ENCODE results near the gene SBK2.
"Not testable (repeated sequence)": the region's sequence is repeated elsewhere in the genome, so short reads cannot be mapped to it uniquely, and the experiment has no call there.

SBK2 gene

DNA sequence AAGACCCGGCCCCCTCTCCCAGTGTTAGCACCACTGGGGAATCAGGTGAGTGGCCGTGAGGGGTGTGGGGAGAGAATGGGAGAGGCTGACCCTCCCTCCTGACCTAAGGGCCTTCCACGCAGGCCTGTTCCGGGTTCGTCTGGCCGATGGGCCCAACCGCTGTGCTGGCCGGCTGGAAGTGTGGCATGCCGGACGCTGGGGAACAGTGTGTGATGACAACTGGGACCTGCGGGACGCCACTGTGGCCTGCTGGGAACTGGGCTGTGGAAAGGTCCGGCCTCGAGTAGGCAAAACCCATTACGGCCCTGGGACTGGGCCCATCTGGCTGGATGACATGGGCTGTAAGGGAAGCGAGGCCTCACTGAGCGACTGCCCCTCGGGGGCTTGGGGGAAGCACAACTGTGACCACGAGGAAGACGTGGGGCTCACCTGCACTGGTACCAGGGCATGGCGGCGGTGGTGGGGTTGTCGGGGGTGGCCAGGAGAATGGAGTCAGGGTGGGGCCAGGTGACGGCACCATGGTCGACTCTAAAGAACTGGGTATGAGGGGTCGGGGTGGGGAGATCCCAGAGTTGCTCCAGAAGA, 36.5 kb downstream of the SBK2 start:
- no peak for DNase-seq (ENCODE audit: low spot score)

DNA sequence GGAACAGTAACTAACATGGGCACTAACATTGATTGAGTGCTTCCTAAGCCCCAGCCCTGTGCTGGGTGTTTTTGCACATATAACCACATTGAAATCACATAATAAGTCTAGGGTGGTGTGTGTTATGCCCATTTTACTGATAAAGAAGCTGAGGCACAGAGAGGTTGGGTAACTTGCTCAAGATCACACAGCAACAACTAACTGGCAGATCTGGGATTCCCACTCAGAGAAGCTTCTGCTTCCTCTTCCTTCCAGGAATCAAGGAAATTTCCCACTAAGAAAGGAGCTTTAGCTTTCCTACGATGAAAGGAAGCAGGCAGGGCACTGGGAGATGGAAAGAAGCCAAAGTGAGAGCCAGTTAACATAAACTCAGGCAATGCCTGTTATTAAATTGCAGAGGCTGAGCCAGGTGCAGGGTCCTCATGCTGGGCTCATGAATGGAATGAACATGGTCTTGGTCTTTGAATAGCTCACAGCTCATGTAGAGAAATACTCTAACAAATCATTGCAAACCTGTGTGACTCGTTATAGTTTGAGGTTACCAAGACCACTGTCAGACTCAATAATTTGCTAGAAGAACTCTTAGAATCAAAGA, 38.6 kb downstream of the SBK2 start:
- no peak for DNase-seq (ENCODE audit: low spot score)

DNA sequence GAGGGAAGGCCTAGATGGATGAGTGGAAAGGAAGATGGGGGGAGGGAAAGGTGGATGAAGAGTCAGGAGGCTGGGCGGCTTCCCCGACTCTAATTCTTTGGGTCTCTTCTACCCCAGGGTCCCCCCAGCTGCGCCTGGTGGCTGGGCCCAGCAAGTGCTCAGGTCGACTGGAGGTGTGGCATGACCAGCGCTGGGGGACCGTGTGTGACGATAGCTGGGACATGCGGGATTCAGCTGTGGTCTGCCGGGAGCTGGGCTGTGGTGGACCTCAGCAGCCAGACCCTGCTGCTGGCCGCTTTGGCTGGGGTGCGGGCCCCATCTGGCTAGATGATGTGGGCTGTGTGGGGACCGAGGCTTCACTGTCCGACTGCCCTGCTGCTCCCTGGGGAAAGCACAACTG, 39.2 kb downstream of the SBK2 start:
- no peak for DNase-seq (ENCODE audit: low spot score)

DNA sequence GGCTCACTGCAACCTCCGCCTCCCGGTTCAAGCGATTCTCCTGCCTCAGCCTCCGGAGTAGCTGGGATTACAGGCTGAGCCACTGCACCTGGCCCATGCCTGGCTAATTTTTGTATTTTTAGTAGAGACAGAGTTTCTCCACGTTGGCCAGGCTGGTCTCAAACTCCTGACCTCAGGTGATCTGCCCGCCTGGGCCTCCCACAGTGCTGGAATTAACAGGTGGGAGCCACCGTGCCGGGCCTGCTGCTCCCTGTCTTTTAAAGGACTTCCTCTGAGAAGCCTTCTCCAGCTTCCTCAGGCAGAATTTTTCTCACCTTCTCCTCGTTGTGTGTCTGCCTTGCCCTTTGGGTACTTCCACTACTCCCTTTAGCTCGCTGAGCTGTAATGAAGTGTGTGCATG, 40.1 kb downstream of the SBK2 start:
- DNase-seq (ENCODE audit: low spot score), result not testable (repeated sequence)

DNA sequence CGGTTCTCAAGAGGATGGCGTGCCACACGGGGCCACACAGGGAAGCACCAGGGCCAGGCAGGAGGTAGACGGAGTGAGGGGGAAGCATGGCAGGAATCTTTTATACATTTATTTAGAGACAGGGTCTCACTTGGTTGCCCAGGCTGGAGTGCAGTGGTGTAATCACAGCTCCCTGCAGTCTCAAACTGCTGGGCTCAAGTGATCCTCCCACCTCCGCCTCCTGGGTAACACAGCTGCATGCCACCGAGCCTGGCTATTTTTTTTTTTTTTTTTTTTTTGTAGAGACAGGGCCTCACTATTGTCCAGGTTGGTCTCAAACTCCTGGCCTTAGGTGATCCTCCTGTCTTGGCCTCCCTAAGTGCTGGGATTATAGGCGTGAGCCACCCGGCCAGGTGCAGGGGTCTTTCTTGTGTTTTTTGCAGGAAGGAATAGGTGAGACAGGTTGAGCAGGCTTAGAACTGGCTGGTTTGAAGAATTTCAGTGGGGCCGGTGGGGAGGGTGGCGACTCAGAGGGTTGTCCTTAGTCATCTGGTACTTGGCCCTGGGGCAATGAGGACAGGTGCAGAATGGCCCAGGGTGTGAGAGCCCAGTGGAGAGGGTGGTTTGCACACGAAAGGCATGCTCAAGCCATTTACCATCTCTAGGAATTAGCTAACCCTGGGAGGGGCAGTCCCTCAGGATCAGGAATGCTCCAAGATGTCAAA, 41.1 kb downstream of the SBK2 start:
- no peak for DNase-seq (ENCODE audit: low spot score)

DNA sequence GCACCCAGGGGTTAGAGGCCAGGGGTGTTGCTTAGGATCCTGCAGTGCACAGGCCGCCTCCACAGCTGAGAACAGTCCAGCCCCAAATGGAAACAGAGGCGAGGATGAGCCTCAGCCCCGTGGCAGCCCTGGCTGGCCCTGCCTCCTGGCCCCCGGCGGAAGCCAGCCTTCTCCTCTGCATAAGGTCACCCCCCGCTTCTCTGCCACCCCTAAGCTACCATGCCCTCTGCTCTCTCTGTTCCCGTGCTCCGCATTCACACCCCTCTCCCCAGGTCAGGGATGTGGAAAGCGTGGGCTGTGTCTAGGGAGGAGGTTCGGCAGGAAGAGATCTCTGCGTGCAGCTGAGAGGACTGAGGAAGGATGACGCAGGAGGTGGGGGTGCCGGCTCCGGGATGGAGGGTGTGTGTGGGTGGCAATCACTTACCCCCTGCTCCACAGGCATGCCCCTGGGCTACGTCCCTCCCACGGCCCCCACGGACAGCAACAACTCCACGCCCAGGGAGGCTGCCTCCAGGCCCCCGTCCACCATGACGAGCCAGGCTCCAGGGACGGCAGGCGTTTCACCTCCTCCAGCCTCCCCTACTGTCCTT, 42.7 kb downstream of the SBK2 start:
- DNase-seq (ENCODE audit: low spot score), result no peak

DNA sequence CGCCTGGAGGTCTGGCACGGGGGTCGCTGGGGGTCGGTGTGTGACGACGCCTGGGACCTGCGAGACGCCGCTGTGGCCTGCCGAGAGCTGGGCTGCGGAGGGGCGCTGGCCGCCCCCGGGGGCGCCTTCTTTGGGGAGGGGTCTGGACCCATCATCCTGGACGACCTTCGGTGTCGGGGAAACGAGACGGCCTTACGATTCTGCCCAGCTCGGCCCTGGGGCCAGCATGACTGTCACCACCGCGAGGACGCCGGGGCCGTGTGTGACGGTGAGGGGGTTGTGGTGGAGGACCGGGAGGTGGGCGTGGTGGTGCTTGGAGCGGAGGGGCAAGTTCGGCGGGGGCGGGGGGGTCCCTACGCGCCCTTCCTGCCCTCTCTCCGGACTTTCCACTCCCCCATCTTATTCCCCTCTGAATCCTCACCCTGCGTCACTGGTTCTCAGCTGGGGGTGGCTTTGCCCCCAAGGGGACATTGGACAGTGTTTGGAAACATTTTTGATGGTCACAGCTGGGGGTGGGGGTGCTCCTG, 43.2 kb downstream of the SBK2 start:
- no peak for DNase-seq (ENCODE audit: low spot score)

DNA sequence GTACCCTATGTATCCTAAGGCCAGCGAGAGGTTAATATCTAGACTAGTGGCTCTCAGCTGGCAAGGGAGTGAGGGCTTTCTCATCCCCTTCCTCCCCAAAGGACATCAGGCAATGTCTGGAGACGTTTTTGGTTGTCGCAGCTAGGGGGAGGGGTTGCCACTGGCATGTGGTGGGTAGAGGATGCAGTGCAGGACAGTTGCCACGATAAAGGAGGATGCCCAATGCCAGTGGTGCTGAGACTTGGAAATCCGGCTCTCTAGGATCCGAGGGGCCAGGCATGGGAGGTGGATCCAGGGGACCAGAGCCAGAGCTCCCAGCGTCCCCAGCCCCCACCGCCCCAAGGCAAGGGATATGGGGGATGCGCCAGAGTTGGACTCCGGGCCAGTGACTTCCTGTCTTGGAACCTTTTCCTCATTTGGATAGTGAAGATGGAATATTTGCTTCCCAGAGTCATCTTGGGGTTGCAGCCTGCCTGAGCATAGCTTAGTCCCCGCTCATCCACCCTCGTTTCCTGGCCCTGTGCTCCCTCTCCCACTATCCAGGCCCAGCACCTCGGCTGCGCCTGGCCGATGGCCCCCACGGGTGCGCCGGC, 43.8 kb downstream of the SBK2 start:
- no peak for DNase-seq (ENCODE audit: low spot score)

DNA sequence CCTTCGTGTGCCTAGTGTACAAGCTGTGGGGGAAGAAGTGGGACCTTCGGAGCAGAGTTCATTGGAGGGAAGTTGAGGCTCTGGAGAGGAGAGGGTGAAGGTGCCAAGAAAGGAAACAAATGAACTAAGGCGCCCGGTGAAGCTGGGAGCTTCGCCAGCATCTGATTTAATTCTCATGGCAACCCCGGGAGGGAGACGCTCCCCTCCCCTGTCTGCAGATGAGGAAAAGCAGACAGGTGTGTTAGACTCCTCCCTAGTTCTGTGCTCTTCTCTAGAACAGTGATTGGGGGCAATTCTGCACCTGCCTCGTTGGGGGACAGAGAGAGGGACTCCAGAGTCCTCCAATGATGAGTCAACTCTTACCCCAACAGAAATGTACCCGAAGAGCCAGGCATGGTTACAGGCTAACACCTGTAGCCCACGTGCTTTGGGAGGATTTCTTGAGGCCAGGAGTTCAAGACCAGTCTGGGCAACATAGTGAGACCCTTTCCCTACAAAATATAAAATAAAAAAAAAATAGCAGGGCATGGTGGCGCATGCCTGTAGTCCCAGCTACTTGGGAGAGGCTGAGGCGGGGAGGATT, 44.5 kb downstream of the SBK2 start:
- no peak for DNase-seq (ENCODE audit: low spot score)

DNA sequence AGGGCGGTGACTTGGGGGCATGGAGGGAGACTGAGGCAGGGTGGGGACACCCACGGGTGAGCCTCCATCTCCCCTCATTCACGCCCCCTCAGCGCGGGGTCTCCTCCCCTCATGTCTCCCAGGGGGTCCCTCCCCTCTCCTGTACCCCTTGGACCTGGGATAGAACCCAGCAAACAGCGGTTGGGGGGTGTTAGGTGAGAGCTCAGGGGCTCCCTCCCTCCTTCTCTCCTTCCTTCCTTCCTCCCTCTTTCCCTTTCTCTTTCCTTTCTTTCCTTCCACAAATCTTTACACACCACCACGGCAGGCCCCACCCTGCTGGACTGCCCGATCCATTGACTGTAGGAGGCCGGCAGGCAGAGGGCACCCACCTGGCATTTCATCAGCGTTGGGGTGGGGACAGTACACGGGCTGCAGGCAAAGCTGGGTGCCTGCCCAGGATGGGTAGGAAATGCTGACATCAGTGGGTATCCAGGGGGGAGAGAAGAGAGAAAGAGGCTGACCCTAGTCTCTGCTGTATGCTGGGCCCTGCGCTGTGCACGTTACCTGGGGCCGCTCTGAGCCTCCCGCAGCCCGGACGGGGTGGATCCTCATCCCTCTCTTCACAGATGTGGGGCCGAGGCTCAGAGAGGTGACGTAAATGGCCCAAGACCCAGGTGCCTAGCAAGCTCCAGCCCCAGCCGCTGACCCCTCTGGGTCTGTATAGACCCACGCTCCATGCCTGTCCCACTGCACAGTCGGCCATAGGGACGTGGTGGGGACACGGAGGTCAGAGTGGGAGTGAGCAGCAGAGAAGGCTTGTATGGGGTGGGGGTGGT, 45.2 kb downstream of the SBK2 start:
- DNase-seq (ENCODE audit: low spot score), result no peak

DNA sequence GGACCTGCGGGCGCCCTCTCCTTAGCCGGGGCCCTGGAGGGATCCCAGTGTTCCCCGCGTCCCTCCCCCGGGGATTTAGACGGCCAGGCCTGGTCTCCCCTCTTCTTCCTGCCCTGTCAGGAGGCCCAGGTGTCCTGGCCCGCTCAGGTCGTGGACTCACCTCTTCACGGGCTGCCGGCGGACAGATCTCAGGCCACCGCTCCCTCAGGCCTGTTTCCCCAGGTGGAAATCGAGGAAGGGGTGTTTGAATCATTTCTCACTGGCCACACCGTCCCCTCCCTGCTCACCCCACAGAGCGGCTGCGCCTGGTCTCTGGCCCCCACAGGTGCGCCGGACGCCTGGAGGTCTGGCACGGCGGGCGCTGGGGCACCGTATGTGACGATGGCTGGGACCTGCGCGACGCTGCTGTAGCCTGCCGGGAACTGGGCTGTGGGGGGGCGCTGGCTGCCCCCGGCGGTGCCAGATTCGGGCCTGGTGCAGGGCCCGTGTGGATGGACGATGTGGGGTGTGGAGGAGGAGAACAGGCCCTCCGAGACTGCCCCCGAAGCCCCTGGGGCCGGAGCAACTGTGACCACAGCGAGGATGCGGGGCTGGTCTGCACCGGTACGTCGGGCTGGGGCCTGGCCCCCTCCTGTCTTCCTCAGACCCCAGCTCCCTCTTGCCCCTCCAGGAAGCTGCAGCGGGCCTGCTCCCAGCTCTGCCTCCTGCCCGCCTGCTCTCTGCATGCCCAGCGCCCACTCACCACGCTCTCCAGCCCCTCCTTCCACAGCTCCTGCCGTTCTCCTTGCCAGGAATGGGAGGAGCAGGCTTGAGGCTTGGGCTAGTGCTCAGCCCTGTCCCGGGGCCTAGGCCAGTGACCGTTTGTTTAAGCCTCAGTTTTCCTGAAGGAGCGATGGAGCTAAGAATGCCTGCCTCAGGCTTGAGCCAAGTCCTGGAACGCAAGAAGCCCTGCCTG, 46.2 kb downstream of the SBK2 start:
- no peak for DNase-seq (ENCODE audit: low spot score)

DNA sequence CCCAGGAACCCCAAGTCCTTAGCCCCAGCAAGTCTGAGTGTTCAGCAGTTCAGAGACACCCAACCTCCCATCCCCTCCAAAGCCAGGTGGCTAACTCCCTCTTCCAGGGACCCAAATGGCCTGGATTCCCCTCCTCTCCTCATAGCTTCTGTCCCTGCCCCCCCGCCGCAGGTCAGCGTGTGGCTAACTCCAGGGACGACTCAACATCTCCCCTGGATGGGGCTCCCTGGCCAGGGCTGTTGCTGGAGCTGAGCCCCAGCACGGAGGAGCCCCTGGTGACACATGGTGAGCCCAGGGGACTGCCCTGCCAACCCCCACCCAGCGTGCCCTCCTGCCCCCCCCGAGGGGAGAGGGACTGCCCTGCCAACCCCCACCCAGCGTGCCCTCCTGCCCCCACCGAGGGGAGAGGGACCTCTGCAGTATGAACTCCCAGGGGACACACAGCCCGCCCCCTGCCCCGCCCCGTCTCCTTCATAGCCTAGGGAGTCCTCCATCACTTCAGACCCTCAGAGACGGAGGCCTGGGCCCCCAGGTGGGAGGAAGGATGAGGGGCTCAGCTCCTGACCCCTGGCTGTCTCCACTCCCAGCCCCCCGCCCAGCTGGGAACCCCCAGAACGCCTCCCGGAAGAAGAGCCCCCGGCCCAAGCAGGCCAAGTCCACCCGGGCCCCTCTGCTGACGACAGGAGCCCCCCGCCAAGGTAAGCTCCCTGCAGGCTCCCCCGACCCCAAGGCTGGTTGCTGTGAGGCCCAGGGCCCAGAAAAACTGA, 47.0 kb downstream of the SBK2 start:
- no peak for DNase-seq (ENCODE audit: low spot score)

DNA sequence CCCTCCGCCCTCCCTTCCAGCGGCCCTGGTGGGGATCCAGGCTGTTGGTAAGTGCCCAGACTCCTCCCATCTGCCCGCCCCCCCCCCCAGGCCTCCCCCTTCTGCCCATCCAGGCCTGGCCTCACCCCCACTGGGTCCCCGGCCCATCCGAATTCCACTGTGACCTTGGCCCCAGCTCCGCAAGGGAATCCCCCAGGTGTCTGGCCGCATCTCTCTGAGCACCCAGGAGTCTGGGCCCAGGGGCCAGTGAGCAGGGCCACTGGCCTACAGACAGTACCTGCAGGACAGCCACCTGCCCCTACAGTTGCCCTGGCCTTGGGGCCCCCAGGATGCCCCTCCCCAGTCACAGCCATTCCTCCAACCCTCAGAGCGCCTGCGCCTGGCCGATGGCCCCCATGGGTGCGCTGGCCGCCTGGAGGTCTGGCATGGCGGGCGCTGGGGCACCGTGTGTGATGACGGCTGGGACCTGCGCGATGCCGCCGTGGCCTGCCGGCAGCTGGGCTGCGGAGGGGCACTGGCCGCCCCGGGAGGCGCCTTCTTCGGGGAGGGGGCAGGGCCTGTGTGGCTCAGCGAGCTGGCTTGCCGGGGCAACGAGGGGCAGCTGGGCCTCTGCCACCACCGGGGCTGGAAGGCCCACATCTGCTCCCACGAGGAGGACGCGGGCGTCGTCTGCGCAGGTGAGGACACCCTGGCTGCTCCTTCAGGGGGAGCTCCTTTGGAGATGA, 47.8 kb downstream of the SBK2 start:
- DNase-seq (ENCODE audit: low spot score), result no peak

DNA sequence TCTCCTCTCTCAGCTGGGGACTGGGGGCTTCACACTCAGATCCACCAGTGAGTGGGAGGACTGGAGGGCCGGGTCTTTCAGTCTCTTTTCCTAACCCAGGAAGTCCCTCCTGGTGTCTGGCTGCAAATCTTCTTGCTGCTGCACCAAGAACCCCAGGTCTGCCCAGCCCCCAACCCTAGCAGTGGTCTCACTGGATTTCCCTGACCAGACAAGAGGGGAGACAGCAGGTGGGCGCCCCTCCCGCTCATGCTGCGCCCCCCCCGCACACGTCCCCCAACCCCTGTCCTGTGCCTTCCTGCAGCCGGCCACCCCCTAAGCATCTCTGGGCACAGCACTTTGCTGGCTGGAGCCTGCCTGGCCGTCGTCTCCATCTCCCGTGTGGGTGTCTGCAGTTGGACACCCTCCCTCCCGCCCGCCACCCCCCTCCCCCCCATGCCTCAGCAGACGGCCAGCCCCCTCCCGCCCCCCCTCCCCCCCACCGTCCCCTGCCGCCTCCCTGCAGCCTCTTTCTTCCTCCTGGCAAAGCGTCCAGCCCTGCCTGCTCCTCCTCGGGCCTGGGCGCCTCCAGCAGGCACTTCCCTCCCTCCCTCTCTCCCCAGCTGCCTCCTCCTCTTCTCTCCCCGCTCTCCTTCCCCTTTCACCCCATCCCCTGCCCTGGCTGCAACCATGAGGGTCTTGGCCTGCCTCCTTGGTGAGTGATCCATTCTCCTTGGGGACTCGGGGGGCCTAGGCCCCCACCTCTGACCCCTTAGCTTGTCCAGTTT, 48.8 kb downstream of the SBK2 start, which contains the start of gene SSC5D:
Gene SSC5D (plus strand): TSS at position 513 of the 764 bp plus-strand sequence. CDS start 154 bp downstream, at position 667.
- DNase-seq (ENCODE audit: low spot score), result no peak

DNA sequence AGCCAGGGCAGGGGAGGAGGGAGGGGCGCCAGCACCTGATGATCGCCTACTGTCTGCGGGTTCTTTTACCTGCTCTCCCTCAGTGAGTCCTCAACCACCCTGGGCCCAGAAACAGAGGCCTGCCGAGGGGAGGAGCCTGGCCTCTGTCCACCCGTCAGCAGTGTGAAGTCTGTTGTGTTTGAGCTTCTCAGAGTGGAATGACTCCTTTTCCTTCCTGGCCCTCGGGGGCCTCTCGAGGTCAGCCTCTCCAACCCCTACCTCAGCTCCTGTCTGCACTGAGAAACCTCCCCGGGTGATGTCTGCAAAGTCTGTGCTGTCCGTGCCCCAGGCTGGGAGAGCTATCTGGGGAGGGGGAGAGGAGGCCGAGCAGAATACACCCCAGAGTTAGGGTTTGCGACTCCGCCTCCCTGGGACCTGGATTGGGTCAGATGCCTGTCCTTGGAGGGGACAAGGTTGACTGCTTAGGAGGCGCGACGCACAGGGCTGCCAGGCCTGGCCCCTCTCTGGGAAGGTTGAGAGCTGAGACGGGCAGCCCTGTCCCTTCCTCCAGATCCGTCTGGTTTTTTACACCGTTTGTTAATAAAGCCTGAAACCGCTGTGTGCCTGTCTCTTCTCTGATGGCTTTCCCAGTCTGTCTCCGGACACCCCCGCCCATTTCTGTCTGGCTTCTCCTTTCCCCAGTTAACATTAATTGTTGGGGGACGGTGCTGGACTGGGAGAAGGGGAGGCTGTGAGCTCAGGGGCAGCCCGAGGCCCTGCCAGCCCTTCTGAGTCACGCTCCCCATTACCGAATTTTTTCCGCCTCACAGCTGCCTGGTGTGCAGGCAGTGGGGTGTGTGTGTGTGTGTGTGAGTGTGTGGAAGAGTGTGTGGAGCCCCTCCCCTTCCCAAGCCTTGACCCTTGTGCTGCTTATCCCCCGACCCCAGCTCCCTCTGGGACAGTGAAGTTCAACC, 49.7 kb downstream of the SBK2 start:
- peak; percentile 56 for DNase-seq (ENCODE audit: low spot score)
